ENCODE data around the gene EPN1. TPM values are rescaled to one million over a fixed set of nuclear protein-coding genes. Genes with fewer than 3 reads are reported as not detected.

EPN1 gene
- total RNA-seq, 2 donors from 2014 or later = 148 to 149 TPM

DNA sequence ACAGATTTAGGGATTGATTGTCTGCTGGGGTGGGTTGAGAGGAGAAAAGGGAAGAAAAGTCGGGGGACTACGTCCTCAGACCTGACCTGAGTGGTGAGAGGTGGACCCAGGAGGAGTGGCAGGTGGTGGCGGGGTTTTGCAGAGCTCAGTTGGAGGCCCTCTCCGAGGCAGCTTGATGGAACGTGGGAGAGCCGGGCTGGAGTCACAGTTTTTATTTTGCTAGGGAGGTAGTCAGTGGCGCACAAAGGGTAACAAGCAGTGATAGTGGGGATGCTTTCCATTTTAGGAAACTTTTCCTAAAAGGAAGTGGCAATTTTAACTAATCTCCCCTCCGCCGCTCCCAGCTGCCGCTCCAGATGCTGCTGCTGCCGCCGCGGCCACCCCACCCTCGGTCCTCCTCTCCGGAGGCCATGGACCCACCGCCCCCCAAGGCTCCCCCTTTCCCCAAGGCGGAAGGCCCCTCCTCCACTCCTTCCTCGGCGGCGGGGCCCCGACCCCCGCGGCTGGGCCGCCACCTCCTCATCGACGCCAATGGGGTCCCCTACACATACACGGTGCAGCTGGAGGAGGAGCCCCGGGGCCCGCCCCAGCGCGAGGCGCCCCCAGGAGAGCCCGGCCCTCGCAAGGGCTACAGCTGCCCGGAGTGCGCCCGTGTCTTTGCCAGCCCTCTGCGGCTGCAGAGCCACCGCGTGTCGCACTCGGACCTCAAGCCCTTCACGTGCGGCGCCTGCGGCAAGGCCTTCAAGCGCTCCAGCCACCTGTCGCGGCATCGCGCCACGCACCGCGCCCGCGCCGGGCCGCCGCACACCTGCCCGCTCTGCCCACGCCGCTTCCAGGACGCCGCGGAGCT is 32.6 kb upstream of the EPN1 start:
- H3K36me3 Mint-ChIP-seq (ENCODE audit: low read depth) = peaks cover 34% of the 10 kb centered on the region

GRCh38 chr19:55643003-55643886 is 31.8 kb upstream of the EPN1 start, which contains the start of gene ZNF581:
Gene ZNF581, plus strand, starts transcription at chr19:55643649. Its CDS starts 923 bp downstream, at chr19:55644572.
- Histone ChIP-seq H3K4me3 (ENCODE audit: low read length) (peak within 1 kb of the TSS; percentile 92), H3K9ac (ENCODE audit: extremely low read depth, low read length, poor library complexity, severe bottlenecking) (peak within 1 kb of the TSS; percentile 63), H3K27me3 (ENCODE audit: control insufficient read depth, insufficient read depth, low read length, poor library complexity, severe bottlenecking) (no peaks in the 10 kb centered on the region), H3K27ac (ENCODE audit: low read depth, low read length) (no peak within 1 kb of the TSS), H3K4me1 (ENCODE audit: control insufficient read depth, insufficient read depth, low read length) (peaks cover 13% of the 10 kb centered on the region), H3K9me3 (ENCODE audit: control insufficient read depth, low read length) (no peaks in the 10 kb centered on the region), H3K36me3 (ENCODE audit: control insufficient read depth, insufficient read depth, low read length) (peaks cover 14% of the 10 kb centered on the region)
- H3K36me3 Mint-ChIP-seq (ENCODE audit: low read depth) = peaks cover 26% of the 10 kb centered on the region
- TF ChIP-seq, protein P1, sequence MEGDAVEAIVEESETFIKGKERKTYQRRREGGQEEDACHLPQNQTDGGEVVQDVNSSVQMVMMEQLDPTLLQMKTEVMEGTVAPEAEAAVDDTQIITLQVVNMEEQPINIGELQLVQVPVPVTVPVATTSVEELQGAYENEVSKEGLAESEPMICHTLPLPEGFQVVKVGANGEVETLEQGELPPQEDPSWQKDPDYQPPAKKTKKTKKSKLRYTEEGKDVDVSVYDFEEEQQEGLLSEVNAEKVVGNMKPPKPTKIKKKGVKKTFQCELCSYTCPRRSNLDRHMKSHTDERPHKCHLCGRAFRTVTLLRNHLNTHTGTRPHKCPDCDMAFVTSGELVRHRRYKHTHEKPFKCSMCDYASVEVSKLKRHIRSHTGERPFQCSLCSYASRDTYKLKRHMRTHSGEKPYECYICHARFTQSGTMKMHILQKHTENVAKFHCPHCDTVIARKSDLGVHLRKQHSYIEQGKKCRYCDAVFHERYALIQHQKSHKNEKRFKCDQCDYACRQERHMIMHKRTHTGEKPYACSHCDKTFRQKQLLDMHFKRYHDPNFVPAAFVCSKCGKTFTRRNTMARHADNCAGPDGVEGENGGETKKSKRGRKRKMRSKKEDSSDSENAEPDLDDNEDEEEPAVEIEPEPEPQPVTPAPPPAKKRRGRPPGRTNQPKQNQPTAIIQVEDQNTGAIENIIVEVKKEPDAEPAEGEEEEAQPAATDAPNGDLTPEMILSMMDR (conservative IDR thresholded peaks at IDR 0.05) = no peak
- WGBS, 2 experiments (ENCODE audit: insufficient coverage in 1 of 2, insufficient read length in 1 of 2) = 1% methylated on average over 20 to 46 of the region's 56 CpGs
- peak within 1 kb of the TSS; percentile 88 for H3K27ac Mint-ChIP-seq
- peaks cover 3% of the 10 kb centered on the region for H3K9me3 Mint-ChIP-seq
- H3K27me3 Mint-ChIP-seq (ENCODE audit: insufficient read depth) = no peaks in the 10 kb centered on the region
- peak within 1 kb of the TSS; percentile 90 for H3K4me3 Mint-ChIP-seq
- DNase-seq = peak; percentile 89
- peaks cover 19% of the 10 kb centered on the region for H3K4me1 Mint-ChIP-seq

More for the DNA sequence above, 32.6 kb upstream of the EPN1 start:
- Mint-ChIP-seq H3K4me1 (peaks cover 16% of the 10 kb centered on the region), H3K27ac (peak overlapping the region; percentile 88), H3K9me3 (peaks cover 5% of the 10 kb centered on the region), H3K27me3 (ENCODE audit: insufficient read depth) (no peaks in the 10 kb centered on the region), H3K4me3 (peak overlapping the region; percentile 90)
- H3K4me1 ChIP-seq (ENCODE audit: control insufficient read depth, insufficient read depth, low read length) = peaks cover 11% of the 10 kb centered on the region
- peaks cover 14% of the 10 kb centered on the region for H3K36me3 ChIP-seq (ENCODE audit: control insufficient read depth, insufficient read depth, low read length)
- no peaks in the 10 kb centered on the region for H3K9me3 ChIP-seq (ENCODE audit: control insufficient read depth, low read length)
- TF ChIP-seq, protein P1 (conservative IDR thresholded peaks at IDR 0.05) = no peak
- peak overlapping the region; percentile 92 for H3K4me3 ChIP-seq (ENCODE audit: low read length)
- 2 to 4% methylated on average over 9 to 65 of the region's 65 CpGs for WGBS, 2 experiments (ENCODE audit: insufficient coverage in 1 of 2, insufficient read length in 1 of 2)
- H3K27me3 ChIP-seq (ENCODE audit: control insufficient read depth, insufficient read depth, low read length, poor library complexity, severe bottlenecking) = no peaks in the 10 kb centered on the region
- DNase-seq = peak; percentile 69
- peak overlapping the region; percentile 55 for H3K9ac ChIP-seq (ENCODE audit: extremely low read depth, low read length, poor library complexity, severe bottlenecking)
- H3K27ac ChIP-seq (ENCODE audit: low read depth, low read length) = no peak overlapping the region

DNA sequence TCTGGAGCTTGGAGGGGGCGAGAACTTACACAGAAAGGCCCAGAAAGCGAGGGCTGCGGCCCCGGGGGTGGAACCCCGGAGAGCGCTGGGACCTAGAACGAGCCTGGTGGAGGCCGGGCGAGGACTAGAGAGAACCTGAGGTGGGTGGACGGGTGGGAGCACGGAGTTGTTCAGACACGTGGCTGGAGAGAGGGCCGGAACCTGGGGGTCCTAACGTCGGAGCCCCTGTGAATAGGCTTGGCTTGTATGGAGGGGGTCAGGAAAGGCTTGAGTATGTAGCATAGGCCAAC is 31.2 kb upstream of the EPN1 start:
- 0 to 1% methylated on average over 6 to 15 of the region's 15 CpGs for WGBS, 2 experiments (ENCODE audit: insufficient coverage in 1 of 2, insufficient read length in 1 of 2)
- H3K9ac ChIP-seq (ENCODE audit: extremely low read depth, low read length, poor library complexity, severe bottlenecking) = peak overlapping the region; percentile 63
- no peak overlapping the region for H3K27ac ChIP-seq (ENCODE audit: low read depth, low read length)
- H3K9me3 ChIP-seq (ENCODE audit: control insufficient read depth, low read length) = no peaks in the 10 kb centered on the region
- Mint-ChIP-seq H3K27ac (peak overlapping the region; percentile 82), H3K36me3 (ENCODE audit: low read depth) (peaks cover 22% of the 10 kb centered on the region), H3K9me3 (peaks cover 3% of the 10 kb centered on the region), H3K4me3 (peak overlapping the region; percentile 90), H3K4me1 (peaks cover 19% of the 10 kb centered on the region), H3K27me3 (ENCODE audit: insufficient read depth) (no peaks in the 10 kb centered on the region)
- H3K4me1 ChIP-seq (ENCODE audit: control insufficient read depth, insufficient read depth, low read length) = peaks cover 13% of the 10 kb centered on the region
- TF ChIP-seq, protein P1 (conservative IDR thresholded peaks at IDR 0.05) = no peak
- peaks cover 10% of the 10 kb centered on the region for H3K36me3 ChIP-seq (ENCODE audit: control insufficient read depth, insufficient read depth, low read length)
- H3K4me3 ChIP-seq (ENCODE audit: low read length) = peak overlapping the region; percentile 92
- no peak for DNase-seq
- no peaks in the 10 kb centered on the region for H3K27me3 ChIP-seq (ENCODE audit: control insufficient read depth, insufficient read depth, low read length, poor library complexity, severe bottlenecking)
